ENCODE measurements around the gene TUBA1B. TPM values are rescaled to one million over a fixed set of nuclear protein-coding genes. Genes with fewer than 3 reads are reported as not detected.

TUBA1B gene
- total RNA-seq, 1 experiment from 2014 or later, result 2,063 TPM

DNA sequence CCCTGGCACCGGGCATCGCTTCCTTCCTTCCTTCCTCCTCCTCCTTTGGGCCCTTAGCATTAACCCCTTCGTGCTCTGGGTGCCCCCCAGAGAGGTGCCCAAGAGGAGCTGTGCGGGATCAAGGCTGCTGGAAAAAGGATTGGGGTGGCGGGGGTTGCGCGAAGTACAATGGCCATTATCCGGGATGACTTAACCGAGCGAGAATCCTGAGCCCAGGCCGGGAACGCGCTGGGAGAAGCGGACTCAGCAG is 39.4 kb downstream of the TUBA1B start:
- no peaks in the 10 kb centered on the region for H3K4me1 ChIP-seq (ENCODE audit: insufficient read depth, low read length)
- no CpG with 5 or more reads among the region's 14 CpGs for WGBS (ENCODE audit: extremely low coverage, insufficient read length, low lambda C conversion rate)
- no peak overlapping the region for H2BK120ac ChIP-seq (ENCODE audit: low read depth, low read length, poor library complexity, severe bottlenecking)
- no peak overlapping the region for H3T11ph ChIP-seq (ENCODE audit: low read length)
- H2BK5ac ChIP-seq (ENCODE audit: insufficient read length, low read length), result no peak overlapping the region
- no peaks in the 10 kb centered on the region for H3K79me2 ChIP-seq (ENCODE audit: insufficient read depth, low read length)
- H2AFZ ChIP-seq (ENCODE audit: low read length), result no peak overlapping the region
- peaks cover 0 to 3% (median 2%) of the 10 kb centered on the region in 3 experiments; a peak in 3 of 7 replicates for H3K36me3 Mint-ChIP-seq (ENCODE audit: insufficient read depth in 1 of 3, low read depth in 3 of 3)
- no peak overlapping the region for H3K9ac ChIP-seq (ENCODE audit: extremely low read depth, insufficient read length, low read length)
- H3K18ac ChIP-seq (ENCODE audit: insufficient read length, low read depth, low read length), result no peak overlapping the region
- TF ChIP-seq, protein P1, sequence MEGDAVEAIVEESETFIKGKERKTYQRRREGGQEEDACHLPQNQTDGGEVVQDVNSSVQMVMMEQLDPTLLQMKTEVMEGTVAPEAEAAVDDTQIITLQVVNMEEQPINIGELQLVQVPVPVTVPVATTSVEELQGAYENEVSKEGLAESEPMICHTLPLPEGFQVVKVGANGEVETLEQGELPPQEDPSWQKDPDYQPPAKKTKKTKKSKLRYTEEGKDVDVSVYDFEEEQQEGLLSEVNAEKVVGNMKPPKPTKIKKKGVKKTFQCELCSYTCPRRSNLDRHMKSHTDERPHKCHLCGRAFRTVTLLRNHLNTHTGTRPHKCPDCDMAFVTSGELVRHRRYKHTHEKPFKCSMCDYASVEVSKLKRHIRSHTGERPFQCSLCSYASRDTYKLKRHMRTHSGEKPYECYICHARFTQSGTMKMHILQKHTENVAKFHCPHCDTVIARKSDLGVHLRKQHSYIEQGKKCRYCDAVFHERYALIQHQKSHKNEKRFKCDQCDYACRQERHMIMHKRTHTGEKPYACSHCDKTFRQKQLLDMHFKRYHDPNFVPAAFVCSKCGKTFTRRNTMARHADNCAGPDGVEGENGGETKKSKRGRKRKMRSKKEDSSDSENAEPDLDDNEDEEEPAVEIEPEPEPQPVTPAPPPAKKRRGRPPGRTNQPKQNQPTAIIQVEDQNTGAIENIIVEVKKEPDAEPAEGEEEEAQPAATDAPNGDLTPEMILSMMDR (conservative IDR thresholded peaks at IDR 0.05), result no peak
- H3K23me2 ChIP-seq (ENCODE audit: insufficient read length, low read depth, low read length, poor library complexity, severe bottlenecking), result peaks cover 18% of the 10 kb centered on the region
- DNase-seq, result no peak
- no peak overlapping the region for H3K4ac ChIP-seq (ENCODE audit: low read depth, low read length)
- H3K4me1 Mint-ChIP-seq, result peaks cover 36 to 61% of the 10 kb centered on the region in 2 experiments
- H3K79me1 ChIP-seq (ENCODE audit: insufficient read depth, low read depth, low read length, poor library complexity, severe bottlenecking), result no peaks in the 10 kb centered on the region
- no peak overlapping the region for H2BK15ac ChIP-seq (ENCODE audit: low read depth, low read length)
- H3K9me3 Mint-ChIP-seq, result no peaks in the 10 kb centered on the region; a peak in 1 of 5 replicates
- H2AK5ac ChIP-seq (ENCODE audit: insufficient read length, low read length), result no peak overlapping the region
- peak overlapping the region in 1 of 2 experiments; percentile 77; a peak in 3 of 5 replicates for H3K4me3 Mint-ChIP-seq
- H3K27me3 ChIP-seq (ENCODE audit: insufficient read depth, low read length), result peaks cover 69% of the 10 kb centered on the region
- no peak overlapping the region for H3K27ac Mint-ChIP-seq
- no peak overlapping the region for H2BK20ac ChIP-seq (ENCODE audit: low read depth, low read length, poor library complexity, severe bottlenecking)
- no peak overlapping the region for H3K56ac ChIP-seq (ENCODE audit: insufficient read length, low read depth, low read length)
- peaks cover 8% of the 10 kb centered on the region for H4K20me1 ChIP-seq (ENCODE audit: control insufficient read depth, insufficient read depth, insufficient read length)
- no peak overlapping the region for H4K8ac ChIP-seq (replicated peaks; ENCODE audit: insufficient read length, low read depth, low read length)
- no peak overlapping the region for H3K23ac ChIP-seq (ENCODE audit: insufficient read length, low read depth, low read length)
- H3K4me2 ChIP-seq (ENCODE audit: insufficient read depth, insufficient read length, low read length), result peak overlapping the region; percentile 27
- peaks cover 92% of the 10 kb centered on the region for H3K27me3 Mint-ChIP-seq (ENCODE audit: low read depth)
- H4K5ac ChIP-seq (ENCODE audit: insufficient read length, low read depth, low read length), result no peak overlapping the region
- no peak overlapping the region for H3K14ac ChIP-seq (ENCODE audit: insufficient read depth, low read length)
- H2BK12ac ChIP-seq (ENCODE audit: insufficient read length, low read depth, low read length), result no peak overlapping the region
- H4K91ac ChIP-seq (ENCODE audit: insufficient read length, low read depth, low read length), result no peak overlapping the region
- H3K9me3 ChIP-seq (ENCODE audit: control insufficient read depth, low read depth, low read length), result no peaks in the 10 kb centered on the region
- no peak overlapping the region for H3K27ac ChIP-seq (ENCODE audit: insufficient read length, low read depth, low read length)
